OCI-LY3 (cell line): ENCODE measurements around the gene PTPRD.

Source experiments
- CTCF ChIP-seq: fragments of 200-600, 300-600 bp; sonication (generic); IDR thresholded peaks from 2 replicates; pipeline ENCODE4 v1.5.1; 2014; ENCODE audit warnings: antibody characterized with exemption, low read length, low read depth
- EZH2phosphoT487 ChIP-seq: fragments of 200-600 bp; shearing (Covaris generic); IDR thresholded peaks from 2 replicates; pipeline ENCODE4 v1.6.1; 2018; ENCODE audit warnings: antibody characterized with exemption, mixed run types, low read depth

DNA sequence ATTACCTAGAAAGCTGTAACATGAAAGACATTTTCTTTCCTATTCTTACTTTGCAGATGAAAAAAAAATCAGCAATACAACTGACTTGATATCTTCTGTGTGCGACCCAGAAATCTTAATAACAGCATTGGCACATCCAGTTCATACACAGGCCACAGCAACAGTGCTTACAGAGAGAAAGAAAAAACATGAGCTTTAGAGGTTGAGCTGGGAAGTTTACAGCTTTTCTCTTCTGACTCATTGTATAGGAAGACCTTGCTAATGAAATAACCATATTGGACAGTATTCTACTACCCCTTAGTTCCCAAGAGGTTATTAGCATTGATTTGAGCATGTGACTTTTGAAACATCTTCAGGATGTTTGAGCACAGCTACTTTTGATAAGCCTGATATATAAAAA is 1779.8 kb downstream of the PTPRD start:
- no peak for TF ChIP-seq CTCF
- TF ChIP-seq EZH2phosphoT487 = no peak
